Measurements from ENCODE around the gene HYKK. TPM values are rescaled to one million over a fixed set of nuclear protein-coding genes. Genes with fewer than 3 reads are reported as not detected.

HYKK gene
- total and polyA plus RNA-seq, 10 of the 15 experiments (the other 5 are each of a cell fraction or from before 2014, with no cell fraction given): 0.15 to 0.98 (median 0.49) TPM

DNA sequence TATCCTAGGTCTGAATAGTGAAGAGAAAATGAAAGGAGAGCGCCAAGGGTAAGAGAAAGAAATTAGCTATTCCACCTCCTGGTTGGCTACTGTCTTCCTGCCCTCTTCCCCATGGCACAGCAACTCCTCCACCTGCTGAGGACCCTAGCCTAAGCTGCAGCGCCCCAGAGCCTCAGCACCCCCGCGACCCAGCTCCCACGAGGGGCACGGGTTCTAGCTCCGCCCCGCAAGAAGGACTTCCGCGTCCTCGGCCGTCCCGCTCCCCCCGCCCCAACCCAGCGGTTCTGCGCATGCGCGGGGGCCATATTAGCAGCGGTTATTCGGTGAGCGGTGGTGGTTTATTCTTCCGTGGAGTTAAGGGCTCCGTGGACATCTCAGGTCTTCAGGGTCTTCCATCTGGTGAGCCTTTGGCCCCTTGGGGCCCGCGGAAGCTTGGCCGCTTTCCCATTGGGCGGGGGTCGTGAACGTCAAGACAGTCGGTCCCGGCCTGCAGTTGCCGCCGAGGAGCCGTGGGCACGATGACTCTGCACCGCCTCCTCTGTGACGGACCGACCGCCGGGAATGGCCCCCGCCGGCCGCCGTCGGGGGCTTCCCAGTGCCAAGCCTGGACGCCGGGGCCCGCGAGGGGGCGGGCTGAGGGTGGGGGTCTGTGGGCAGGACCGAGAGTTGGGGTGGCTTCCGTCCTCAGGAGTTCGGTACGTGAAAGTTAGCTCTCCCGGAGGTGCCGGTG, 32.9 kb downstream of the HYKK start, which contains the start of gene PSMA4 (continued):
- TF ChIP-seq, protein P1, sequence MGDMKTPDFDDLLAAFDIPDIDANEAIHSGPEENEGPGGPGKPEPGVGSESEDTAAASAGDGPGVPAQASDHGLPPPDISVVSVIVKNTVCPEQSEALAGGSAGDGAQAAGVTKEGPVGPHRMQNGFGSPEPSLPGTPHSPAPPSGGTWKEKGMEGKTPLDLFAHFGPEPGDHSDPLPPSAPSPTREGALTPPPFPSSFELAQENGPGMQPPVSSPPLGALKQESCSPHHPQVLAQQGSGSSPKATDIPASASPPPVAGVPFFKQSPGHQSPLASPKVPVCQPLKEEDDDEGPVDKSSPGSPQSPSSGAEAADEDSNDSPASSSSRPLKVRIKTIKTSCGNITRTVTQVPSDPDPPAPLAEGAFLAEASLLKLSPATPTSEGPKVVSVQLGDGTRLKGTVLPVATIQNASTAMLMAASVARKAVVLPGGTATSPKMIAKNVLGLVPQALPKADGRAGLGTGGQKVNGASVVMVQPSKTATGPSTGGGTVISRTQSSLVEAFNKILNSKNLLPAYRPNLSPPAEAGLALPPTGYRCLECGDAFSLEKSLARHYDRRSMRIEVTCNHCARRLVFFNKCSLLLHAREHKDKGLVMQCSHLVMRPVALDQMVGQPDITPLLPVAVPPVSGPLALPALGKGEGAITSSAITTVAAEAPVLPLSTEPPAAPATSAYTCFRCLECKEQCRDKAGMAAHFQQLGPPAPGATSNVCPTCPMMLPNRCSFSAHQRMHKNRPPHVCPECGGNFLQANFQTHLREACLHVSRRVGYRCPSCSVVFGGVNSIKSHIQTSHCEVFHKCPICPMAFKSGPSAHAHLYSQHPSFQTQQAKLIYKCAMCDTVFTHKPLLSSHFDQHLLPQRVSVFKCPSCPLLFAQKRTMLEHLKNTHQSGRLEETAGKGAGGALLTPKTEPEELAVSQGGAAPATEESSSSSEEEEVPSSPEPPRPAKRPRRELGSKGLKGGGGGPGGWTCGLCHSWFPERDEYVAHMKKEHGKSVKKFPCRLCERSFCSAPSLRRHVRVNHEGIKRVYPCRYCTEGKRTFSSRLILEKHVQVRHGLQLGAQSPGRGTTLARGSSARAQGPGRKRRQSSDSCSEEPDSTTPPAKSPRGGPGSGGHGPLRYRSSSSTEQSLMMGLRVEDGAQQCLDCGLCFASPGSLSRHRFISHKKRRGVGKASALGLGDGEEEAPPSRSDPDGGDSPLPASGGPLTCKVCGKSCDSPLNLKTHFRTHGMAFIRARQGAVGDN (IDR thresholded peaks at IDR 0.05): no peak; the same call in 1 of the 2 replicates
- TF ChIP-seq PAX8 (IDR thresholded peaks at IDR 0.05) (no peak), BRCA1 (IDR thresholded peaks at IDR 0.05; ENCODE audit: low read depth, low read length) (no peak), NR2C2 (IDR thresholded peaks at IDR 0.05; ENCODE audit: borderline replicate concordance, control insufficient read depth, insufficient read length, low read depth) (no peak), CHD1 (IDR thresholded peaks at IDR 0.05; ENCODE audit: low read depth, low read length) (no peak), MXI1 (IDR thresholded peaks at IDR 0.05; ENCODE audit: low read depth, low read length) (no peak; the same call in none of the 2 replicates), TCF7 (IDR thresholded peaks at IDR 0.05; ENCODE audit: borderline replicate concordance) (no peak), ZNF24 (IDR thresholded peaks at IDR 0.05) (no peak), MTA3 (IDR thresholded peaks at IDR 0.05; ENCODE audit: borderline replicate concordance, low read length) (no peak), SUPT20H (IDR thresholded peaks at IDR 0.05; ENCODE audit: borderline replicate concordance, control insufficient read depth, low read depth, low read length) (no peak), LARP7 (IDR thresholded peaks at IDR 0.05) (no peak), HDGF (IDR thresholded peaks at IDR 0.05) (no peak), SMARCA5 (IDR thresholded peaks at IDR 0.05) (no peak; the same call in 1 of the 2 replicates), CBFB (IDR thresholded peaks at IDR 0.05; ENCODE audit: low read depth) (peak; percentile 50; the same call in 1 of the 2 replicates)
- TF ChIP-seq, protein P2, sequence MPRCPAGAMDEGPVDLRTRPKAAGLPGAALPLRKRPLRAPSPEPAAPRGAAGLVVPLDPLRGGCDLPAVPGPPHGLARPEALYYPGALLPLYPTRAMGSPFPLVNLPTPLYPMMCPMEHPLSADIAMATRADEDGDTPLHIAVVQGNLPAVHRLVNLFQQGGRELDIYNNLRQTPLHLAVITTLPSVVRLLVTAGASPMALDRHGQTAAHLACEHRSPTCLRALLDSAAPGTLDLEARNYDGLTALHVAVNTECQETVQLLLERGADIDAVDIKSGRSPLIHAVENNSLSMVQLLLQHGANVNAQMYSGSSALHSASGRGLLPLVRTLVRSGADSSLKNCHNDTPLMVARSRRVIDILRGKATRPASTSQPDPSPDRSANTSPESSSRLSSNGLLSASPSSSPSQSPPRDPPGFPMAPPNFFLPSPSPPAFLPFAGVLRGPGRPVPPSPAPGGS (IDR thresholded peaks at IDR 0.05; ENCODE audit: borderline replicate concordance, insufficient read depth, low read depth, low read length, poor library complexity, severe bottlenecking): no peak
- TF ChIP-seq, protein P3, sequence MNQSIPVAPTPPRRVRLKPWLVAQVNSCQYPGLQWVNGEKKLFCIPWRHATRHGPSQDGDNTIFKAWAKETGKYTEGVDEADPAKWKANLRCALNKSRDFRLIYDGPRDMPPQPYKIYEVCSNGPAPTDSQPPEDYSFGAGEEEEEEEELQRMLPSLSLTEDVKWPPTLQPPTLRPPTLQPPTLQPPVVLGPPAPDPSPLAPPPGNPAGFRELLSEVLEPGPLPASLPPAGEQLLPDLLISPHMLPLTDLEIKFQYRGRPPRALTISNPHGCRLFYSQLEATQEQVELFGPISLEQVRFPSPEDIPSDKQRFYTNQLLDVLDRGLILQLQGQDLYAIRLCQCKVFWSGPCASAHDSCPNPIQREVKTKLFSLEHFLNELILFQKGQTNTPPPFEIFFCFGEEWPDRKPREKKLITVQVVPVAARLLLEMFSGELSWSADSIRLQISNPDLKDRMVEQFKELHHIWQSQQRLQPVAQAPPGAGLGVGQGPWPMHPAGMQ (IDR thresholded peaks at IDR 0.05; ENCODE audit: borderline replicate concordance): no peak
- TF ChIP-seq, protein P4, sequence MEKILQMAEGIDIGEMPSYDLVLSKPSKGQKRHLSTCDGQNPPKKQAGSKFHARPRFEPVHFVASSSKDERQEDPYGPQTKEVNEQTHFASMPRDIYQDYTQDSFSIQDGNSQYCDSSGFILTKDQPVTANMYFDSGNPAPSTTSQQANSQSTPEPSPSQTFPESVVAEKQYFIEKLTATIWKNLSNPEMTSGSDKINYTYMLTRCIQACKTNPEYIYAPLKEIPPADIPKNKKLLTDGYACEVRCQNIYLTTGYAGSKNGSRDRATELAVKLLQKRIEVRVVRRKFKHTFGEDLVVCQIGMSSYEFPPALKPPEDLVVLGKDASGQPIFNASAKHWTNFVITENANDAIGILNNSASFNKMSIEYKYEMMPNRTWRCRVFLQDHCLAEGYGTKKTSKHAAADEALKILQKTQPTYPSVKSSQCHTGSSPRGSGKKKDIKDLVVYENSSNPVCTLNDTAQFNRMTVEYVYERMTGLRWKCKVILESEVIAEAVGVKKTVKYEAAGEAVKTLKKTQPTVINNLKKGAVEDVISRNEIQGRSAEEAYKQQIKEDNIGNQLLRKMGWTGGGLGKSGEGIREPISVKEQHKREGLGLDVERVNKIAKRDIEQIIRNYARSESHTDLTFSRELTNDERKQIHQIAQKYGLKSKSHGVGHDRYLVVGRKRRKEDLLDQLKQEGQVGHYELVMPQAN (conservative IDR thresholded peaks at IDR 0.05): peak; percentile 57
- TF ChIP-seq, protein P5, sequence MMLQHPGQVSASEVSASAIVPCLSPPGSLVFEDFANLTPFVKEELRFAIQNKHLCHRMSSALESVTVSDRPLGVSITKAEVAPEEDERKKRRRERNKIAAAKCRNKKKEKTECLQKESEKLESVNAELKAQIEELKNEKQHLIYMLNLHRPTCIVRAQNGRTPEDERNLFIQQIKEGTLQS (IDR thresholded peaks at IDR 0.05; ENCODE audit: borderline replicate concordance, extremely low read depth, low read depth, low read length): no peak
- TF ChIP-seq, protein P6, sequence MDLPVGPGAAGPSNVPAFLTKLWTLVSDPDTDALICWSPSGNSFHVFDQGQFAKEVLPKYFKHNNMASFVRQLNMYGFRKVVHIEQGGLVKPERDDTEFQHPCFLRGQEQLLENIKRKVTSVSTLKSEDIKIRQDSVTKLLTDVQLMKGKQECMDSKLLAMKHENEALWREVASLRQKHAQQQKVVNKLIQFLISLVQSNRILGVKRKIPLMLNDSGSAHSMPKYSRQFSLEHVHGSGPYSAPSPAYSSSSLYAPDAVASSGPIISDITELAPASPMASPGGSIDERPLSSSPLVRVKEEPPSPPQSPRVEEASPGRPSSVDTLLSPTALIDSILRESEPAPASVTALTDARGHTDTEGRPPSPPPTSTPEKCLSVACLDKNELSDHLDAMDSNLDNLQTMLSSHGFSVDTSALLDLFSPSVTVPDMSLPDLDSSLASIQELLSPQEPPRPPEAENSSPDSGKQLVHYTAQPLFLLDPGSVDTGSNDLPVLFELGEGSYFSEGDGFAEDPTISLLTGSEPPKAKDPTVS (IDR thresholded peaks at IDR 0.05; ENCODE audit: low read depth, low read length): no peak

Data from GM12878 (cell line).